Measurements from ENCODE around the gene CNNM3.

The CNNM3 gene

DNA sequence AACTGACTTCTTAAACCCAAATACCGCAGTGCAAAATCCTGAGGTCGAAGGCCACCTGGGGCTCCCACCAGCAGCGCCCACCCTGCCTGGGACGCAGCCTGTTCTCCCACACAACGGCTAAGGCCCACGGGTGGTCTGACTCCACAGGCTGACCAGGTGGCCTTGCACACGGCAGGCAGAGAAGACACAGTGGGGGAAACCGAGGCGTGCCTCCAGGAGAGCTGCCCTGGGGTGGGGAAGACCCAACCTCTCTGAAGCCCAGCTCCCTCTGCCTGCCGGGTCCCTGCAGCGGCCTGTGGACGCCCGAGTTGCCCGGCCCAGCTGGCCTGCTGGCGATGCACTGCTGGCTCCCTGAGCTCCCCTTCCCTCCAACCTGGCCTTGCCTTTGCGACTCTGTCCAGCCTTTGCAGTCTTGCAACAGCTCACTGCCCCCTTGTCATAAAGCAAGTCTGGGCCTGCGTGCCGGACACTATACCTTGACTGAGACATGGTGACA is 63.5 kb downstream of the CNNM3 start:
- no peak for DNase-seq

DNA sequence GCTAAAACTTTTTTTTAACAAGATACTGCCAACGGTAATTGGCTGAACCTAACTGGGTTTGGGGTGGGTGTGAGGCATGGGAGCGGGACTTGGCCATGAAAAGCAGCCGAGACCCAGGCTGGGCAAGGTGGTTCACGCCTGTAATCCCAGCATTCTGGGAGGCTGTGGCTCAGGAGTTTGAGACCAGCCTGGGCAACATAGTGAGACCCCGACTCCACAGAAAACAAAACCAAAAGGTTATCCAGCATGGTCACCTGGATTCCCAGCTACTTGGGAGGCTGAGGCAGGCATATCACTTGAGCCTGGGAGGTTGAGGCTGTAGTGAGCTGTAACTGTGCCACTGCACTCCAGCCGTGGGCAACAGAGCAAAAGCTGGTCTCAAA is 64.8 kb downstream of the CNNM3 start:
- DNase-seq = no peak

DNA sequence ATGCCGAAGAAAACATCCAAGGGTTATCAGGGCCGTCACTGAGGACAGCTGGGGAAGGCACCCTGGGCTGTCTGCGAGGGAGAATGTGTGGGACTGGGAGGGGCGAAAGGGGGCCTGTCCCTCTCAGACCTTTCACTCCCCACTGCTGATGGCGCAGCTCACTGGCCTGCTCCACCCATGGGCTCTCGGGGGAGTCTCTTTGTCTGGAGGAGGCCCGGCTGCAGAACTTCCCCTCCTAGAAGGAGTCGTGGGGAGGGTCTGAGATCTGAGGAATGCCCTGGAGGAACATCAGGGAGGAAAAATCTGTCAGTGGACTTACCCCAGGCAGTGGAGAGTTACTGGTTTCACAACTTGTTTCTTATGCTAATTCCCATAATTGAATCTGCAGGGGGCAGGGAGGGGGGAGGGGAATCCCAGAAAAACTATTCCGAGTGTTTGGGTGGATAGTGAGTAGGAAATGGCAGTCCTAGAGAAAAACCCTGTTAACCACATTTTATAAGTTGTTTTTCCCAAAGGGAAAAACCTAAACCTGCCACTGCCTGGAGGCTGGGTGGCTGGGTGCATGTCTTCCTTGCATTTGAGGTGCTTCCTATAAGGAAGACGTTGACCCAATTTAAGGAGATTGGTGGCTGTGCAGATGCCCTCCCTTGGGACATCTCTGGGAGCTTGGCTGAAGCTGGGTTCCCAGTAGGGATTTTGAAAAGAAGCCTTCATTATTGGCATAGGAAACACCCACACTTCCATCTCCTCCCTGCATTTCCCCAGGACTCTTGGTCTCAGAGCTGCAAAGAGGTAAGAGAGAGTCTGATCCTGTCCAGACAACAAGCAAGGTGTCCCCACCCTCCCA is 65.5 kb downstream of the CNNM3 start:
- DNase-seq = no peak

DNA sequence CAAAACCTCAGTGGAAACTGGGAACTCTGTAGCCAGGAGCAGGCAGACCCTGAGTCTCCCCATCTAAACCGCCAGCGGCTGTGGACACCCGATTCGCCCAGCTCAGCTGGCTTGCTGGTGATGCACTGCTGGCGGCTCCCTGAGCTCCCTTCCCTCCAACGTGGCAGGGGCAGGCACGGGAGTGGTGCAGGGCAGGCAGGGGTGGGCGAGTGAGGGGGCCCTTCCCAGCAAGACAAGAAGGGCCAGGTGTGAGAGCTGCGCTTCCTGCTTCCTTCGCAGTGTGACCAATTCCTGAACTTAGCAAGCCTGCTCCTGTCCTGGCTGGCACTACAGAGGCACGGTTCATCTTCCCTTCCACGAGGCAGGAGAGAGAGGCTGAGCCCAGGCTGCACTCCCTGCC is 66.2 kb downstream of the CNNM3 start:
- no peak for DNase-seq

DNA sequence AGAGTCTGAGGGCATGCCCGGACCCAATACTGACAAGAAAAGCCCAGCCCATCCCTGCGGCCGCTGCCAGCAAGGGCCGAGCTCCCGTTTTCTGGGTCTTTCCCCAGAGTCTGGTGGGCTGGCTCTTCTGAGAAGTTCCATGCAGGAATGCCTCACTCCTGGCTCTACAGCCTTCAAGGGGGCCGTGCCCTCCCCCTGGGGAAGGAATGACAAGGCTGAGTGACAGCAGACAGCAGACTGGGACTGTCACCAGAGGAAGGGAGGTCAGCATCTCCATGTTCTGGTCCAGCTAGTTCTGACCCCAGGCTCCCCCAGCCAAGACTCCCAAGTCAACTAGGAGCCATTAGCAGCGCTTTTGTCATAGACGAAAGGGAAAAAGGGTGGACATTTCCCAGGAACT is 66.8 kb downstream of the CNNM3 start:
- DNase-seq = no peak

DNA sequence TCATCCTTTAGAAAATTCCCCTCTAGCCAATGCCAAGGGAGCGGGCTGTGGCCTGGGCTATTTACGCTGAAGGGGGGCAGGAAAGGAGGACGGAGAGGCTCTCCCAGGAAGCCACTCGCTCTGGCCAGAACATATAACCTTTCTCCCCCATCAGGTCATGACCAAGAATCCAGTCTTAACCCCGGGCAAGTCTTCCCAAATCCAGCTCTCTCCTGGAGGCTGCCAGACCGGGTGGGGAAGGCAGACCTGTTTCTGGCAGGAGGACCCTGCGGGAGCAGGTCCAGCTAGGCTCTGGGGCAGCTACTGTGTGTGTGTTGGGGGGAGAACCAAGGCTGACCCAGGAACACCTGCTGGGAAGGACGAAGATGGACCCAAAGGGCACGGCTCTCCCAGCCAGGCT is 67.2 kb downstream of the CNNM3 start:
- DNase-seq = no peak

Data from suppressor macrophage (primary cell).